GM19397 (cell line): ENCODE results near the gene MESD.
A peak's percentile ranks its signal among the peaks of the same experiment; 100 is the strongest.

Experiments used
- ATAC-seq: cut with Tn5 transposase; IDR thresholded peaks from one replicate; pipeline ENCODE4 v1.9.1; 2021; ENCODE audit warnings: mild to moderate bottlenecking, moderate library complexity; ENCODE audit not compliant: unreplicated experiment

Gene MESD

GRCh38 chr15:81015621-81016488, 26.2 kb upstream of the MESD start:
- no peak for ATAC-seq

- no peak for ATAC-seq
These were observed 25.0 kb upstream of the MESD start for GRCh38 chr15:81014446-81015093.

GRCh38 chr15:81013396-81013929, 23.8 kb upstream of the MESD start:
- ATAC-seq, result no peak

- ATAC-seq, result no peak
These were observed 23.0 kb upstream of the MESD start for GRCh38 chr15:81012588-81012987.

- no peak for ATAC-seq
These were observed 22.0 kb upstream of the MESD start for GRCh38 chr15:81011593-81011992.

- no peak for ATAC-seq
These were observed 20.5 kb upstream of the MESD start for GRCh38 chr15:81010086-81010485.

GRCh38 chr15:81008312-81008711, 18.7 kb upstream of the MESD start:
- no peak for ATAC-seq

- no peak for ATAC-seq
These were observed 17.9 kb upstream of the MESD start for GRCh38 chr15:81007428-81008064.

- ATAC-seq, result no peak
These were observed 16.5 kb upstream of the MESD start for GRCh38 chr15:81006124-81006523.

GRCh38 chr15:81003097-81003350, 13.4 kb upstream of the MESD start:
- no peak for ATAC-seq

GRCh38 chr15:81002331-81003096, 12.9 kb upstream of the MESD start:
- ATAC-seq, result no peak

- ATAC-seq, result no peak
These were observed 12.4 kb upstream of the MESD start for GRCh38 chr15:81002009-81002330.

- peak; percentile 35 for ATAC-seq
These were observed 11.8 kb upstream of the MESD start for GRCh38 chr15:81001152-81002008.

GRCh38 chr15:81000624-81001151, 11.1 kb upstream of the MESD start, which contains the start of gene TLNRD1:
Gene TLNRD1, plus strand, starts transcription at chr15:81000923. Its CDS starts 1,349 bp downstream, at chr15:81002272.
- ATAC-seq, result peak; percentile 62

GRCh38 chr15:81000144-81000623, 10.6 kb upstream of the MESD start:
- ATAC-seq, result no peak

- ATAC-seq, result no peak
These were observed 10.0 kb upstream of the MESD start for GRCh38 chr15:80999623-81000036.

- no peak for ATAC-seq
These were observed 8.6 kb upstream of the MESD start for GRCh38 chr15:80998251-80998650.

GRCh38 chr15:80997692-80998091, 8.1 kb upstream of the MESD start:
- no peak for ATAC-seq

GRCh38 chr15:80996247-80996646, 6.6 kb upstream of the MESD start:
- ATAC-seq, result no peak

GRCh38 chr15:80992441-80992840, 2.8 kb upstream of the MESD start:
- ATAC-seq, result no peak
